ENCODE measurements around the gene RAN.

The RAN gene

GRCh38 chr12:130916241-130916911, 44.5 kb downstream of the RAN start:
- Histone ChIP-seq H4K91ac (ENCODE audit: low read length) (no peak overlapping the region), H3K36me3 (ENCODE audit: control insufficient read depth in 1 of 2, insufficient read depth in 2 of 2, low read depth in 1 of 2, low read length in 2 of 2) (no peaks in the 10 kb centered on the region), H3K14ac (ENCODE audit: low read length in 2 of 2) (no peak overlapping the region), H4K8ac (ENCODE audit: low read length) (no peak overlapping the region), H3K4ac (ENCODE audit: low read depth in 1 of 2, low read length in 2 of 2) (no peak overlapping the region), H2AK5ac (ENCODE audit: low read length, severe bottlenecking) (no peak overlapping the region), H3K23ac (ENCODE audit: low read length in 2 of 2) (no peak overlapping the region), H3K27me3 (ENCODE audit: control insufficient read depth in 1 of 2, insufficient read depth in 1 of 2, low read length in 2 of 2) (peaks cover 6 to 26% of the 10 kb centered on the region in 2 experiments), H2BK120ac (ENCODE audit: low read depth, low read length) (no peak overlapping the region), H3K79me1 (replicated peaks; ENCODE audit: low read length, poor library complexity, severe bottlenecking) (no peaks in the 10 kb centered on the region), H3K4me1 (ENCODE audit: control insufficient read depth, insufficient read depth, low read depth, low read length) (no peaks in the 10 kb centered on the region), H2BK15ac (ENCODE audit: low read depth, poor library complexity, severe bottlenecking) (no peak overlapping the region), H3K9ac (ENCODE audit: low read length) (peak overlapping the region; percentile 67), H2AFZ (ENCODE audit: low read depth, low read length) (no peak overlapping the region), H3K27ac (ENCODE audit: low read length, poor library complexity, severe bottlenecking) (no peak overlapping the region), H3K4me3 (ENCODE audit: insufficient read depth in 1 of 2, low read depth in 1 of 2, low read length in 2 of 2) (peak overlapping the region in 1 of 2 experiments; percentile 74), H3K18ac (ENCODE audit: low read depth in 1 of 2, low read length in 2 of 2) (no peak overlapping the region), H3K9me3 (ENCODE audit: control insufficient read depth, low read length) (peaks cover 7% of the 10 kb centered on the region), H2BK5ac (ENCODE audit: low read depth, low read length, poor library complexity, severe bottlenecking) (no peak overlapping the region), H3K4me2 (ENCODE audit: low read length, poor library complexity, severe bottlenecking) (no peak overlapping the region), H2BK12ac (ENCODE audit: low read length in 2 of 2) (no peak overlapping the region)
- peak; percentile 44 for DNase-seq
- whole genome bisulfite sequencing, result 23% methylated on average over 36 of the region's 37 CpGs

DNA sequence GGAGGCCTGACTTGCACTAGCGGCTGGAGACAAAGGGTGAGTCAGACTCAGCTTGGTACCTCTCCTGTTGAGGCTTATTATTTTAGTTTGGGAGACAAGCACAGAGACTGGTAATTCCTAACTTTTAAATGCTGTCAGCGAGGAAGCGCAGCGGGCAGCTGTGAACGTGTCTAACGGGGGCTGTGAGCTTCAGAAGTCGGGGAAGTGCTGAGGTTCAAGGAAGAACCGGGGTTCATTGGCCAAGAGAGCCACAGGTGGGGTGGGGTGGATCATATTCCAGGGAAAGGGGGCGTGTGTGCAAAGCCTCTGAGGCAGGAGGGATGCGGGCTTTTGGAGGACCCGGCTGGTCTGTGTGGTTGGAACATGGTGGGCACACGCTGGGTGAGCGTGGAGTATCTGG, 45.7 kb downstream of the RAN start:
- Histone ChIP-seq H2AFZ (ENCODE audit: low read depth, low read length) (no peak overlapping the region), H3K4me2 (ENCODE audit: low read length, poor library complexity, severe bottlenecking) (peak overlapping the region; percentile 11), H2BK12ac (ENCODE audit: low read length in 2 of 2) (no peak overlapping the region), H3K27ac (ENCODE audit: low read length, poor library complexity, severe bottlenecking) (no peak overlapping the region), H3K9me3 (ENCODE audit: control insufficient read depth, low read length) (peaks cover 4% of the 10 kb centered on the region), H3K27me3 (ENCODE audit: control insufficient read depth in 1 of 2, insufficient read depth in 1 of 2, low read length in 2 of 2) (peaks cover 6 to 26% of the 10 kb centered on the region in 2 experiments), H4K8ac (ENCODE audit: low read length) (no peak overlapping the region), H2BK120ac (ENCODE audit: low read depth, low read length) (no peak overlapping the region), H3K14ac (ENCODE audit: low read length in 2 of 2) (no peak overlapping the region), H3K36me3 (ENCODE audit: control insufficient read depth in 1 of 2, insufficient read depth in 2 of 2, low read depth in 1 of 2, low read length in 2 of 2) (no peaks in the 10 kb centered on the region), H2AK5ac (ENCODE audit: low read length, severe bottlenecking) (no peak overlapping the region), H3K18ac (ENCODE audit: low read depth in 1 of 2, low read length in 2 of 2) (no peak overlapping the region), H3K4me3 (ENCODE audit: insufficient read depth in 1 of 2, low read depth in 1 of 2, low read length in 2 of 2) (no peak overlapping the region), H3K4me1 (ENCODE audit: control insufficient read depth, insufficient read depth, low read depth, low read length) (no peaks in the 10 kb centered on the region), H3K4ac (ENCODE audit: low read depth in 1 of 2, low read length in 2 of 2) (no peak overlapping the region), H3K79me1 (replicated peaks; ENCODE audit: low read length, poor library complexity, severe bottlenecking) (no peaks in the 10 kb centered on the region), H4K91ac (ENCODE audit: low read length) (no peak overlapping the region), H3K9ac (ENCODE audit: low read length) (no peak overlapping the region), H2BK15ac (ENCODE audit: low read depth, poor library complexity, severe bottlenecking) (no peak overlapping the region), H3K23ac (ENCODE audit: low read length in 2 of 2) (no peak overlapping the region), H2BK5ac (ENCODE audit: low read depth, low read length, poor library complexity, severe bottlenecking) (peak overlapping the region; percentile 80)
- WGBS, result 89% methylated on average over 13 of the region's 13 CpGs
- DNase-seq, result no peak

- Histone ChIP-seq H2BK120ac (ENCODE audit: low read depth, low read length) (no peak overlapping the region), H3K27me3 (ENCODE audit: control insufficient read depth in 1 of 2, insufficient read depth in 1 of 2, low read length in 2 of 2) (peaks cover 6 to 26% of the 10 kb centered on the region in 2 experiments)
Observed at GRCh38 chr12:130919086-130919485, 47.2 kb downstream of the RAN start.

DNA sequence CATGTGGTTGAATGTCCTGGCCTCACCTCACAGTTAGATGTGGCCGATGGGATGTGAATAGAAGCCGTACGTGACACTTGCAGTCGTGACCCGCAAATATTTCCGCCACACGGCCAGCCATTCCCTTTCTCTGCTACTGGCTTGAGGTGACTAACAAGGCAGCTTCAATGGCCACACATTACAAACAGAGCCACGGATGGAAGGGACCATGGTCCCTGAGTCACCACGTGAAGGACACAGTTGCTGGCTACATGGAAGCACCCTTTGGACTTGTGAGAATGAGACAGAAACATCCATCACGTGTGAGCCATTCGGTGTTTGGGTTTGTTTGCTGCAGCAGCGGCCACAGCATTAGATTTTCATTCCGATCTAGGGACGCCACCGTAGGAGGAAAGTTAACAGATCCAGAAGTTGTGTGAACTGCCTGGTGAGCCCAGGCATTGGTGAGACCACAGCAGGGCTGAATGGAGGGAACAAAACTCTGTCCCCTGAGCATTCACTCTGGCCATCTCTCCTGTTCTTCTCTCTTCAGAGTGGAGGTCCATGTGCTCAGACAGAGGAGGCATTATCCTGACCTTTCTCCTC, 48.3 kb downstream of the RAN start:
- no peak overlapping the region for H2BK12ac ChIP-seq (ENCODE audit: low read length in 2 of 2)
- H4K91ac ChIP-seq (ENCODE audit: low read length), result no peak overlapping the region
- H3K4ac ChIP-seq (ENCODE audit: low read depth in 1 of 2, low read length in 2 of 2), result no peak overlapping the region
- H3K4me3 ChIP-seq (ENCODE audit: insufficient read depth in 1 of 2, low read depth in 1 of 2, low read length in 2 of 2), result peak overlapping the region in 1 of 2 experiments; percentile 35
- no peak overlapping the region for H3K27ac ChIP-seq (ENCODE audit: low read length, poor library complexity, severe bottlenecking)
- no peak overlapping the region for H3K14ac ChIP-seq (ENCODE audit: low read length in 2 of 2)
- H3K4me2 ChIP-seq (ENCODE audit: low read length, poor library complexity, severe bottlenecking), result no peak overlapping the region
- WGBS, result 88% methylated on average over 15 of the region's 15 CpGs
- no peaks in the 10 kb centered on the region for H3K4me1 ChIP-seq (ENCODE audit: control insufficient read depth, insufficient read depth, low read depth, low read length)
- H2BK120ac ChIP-seq (ENCODE audit: low read depth, low read length), result no peak overlapping the region
- H2AK5ac ChIP-seq (ENCODE audit: low read length, severe bottlenecking), result no peak overlapping the region
- H3K18ac ChIP-seq (ENCODE audit: low read depth in 1 of 2, low read length in 2 of 2), result no peak overlapping the region
- DNase-seq, result no peak
- H4K8ac ChIP-seq (ENCODE audit: low read length), result no peak overlapping the region
- no peak overlapping the region for H2AFZ ChIP-seq (ENCODE audit: low read depth, low read length)
- no peak overlapping the region for H3K23ac ChIP-seq (ENCODE audit: low read length in 2 of 2)
- no peak overlapping the region for H2BK15ac ChIP-seq (ENCODE audit: low read depth, poor library complexity, severe bottlenecking)
- peaks cover 4% of the 10 kb centered on the region for H3K9me3 ChIP-seq (ENCODE audit: control insufficient read depth, low read length)
- H3K9ac ChIP-seq (ENCODE audit: low read length), result peak overlapping the region; percentile 53
- peaks cover 6 to 26% of the 10 kb centered on the region in 2 experiments for H3K27me3 ChIP-seq (ENCODE audit: control insufficient read depth in 1 of 2, insufficient read depth in 1 of 2, low read length in 2 of 2)
- no peaks in the 10 kb centered on the region for H3K79me1 ChIP-seq (replicated peaks; ENCODE audit: low read length, poor library complexity, severe bottlenecking)
- H2BK5ac ChIP-seq (ENCODE audit: low read depth, low read length, poor library complexity, severe bottlenecking), result no peak overlapping the region
- H3K36me3 ChIP-seq (ENCODE audit: control insufficient read depth in 1 of 2, insufficient read depth in 2 of 2, low read depth in 1 of 2, low read length in 2 of 2), result no peaks in the 10 kb centered on the region

More at GRCh38 chr12:130919086-130919485, 47.2 kb downstream of the RAN start:
- no peaks in the 10 kb centered on the region for H3K4me1 ChIP-seq (ENCODE audit: control insufficient read depth, insufficient read depth, low read depth, low read length)
- no peak overlapping the region for H3K18ac ChIP-seq (ENCODE audit: low read depth in 1 of 2, low read length in 2 of 2)
- H4K91ac ChIP-seq (ENCODE audit: low read length), result no peak overlapping the region
- no peak overlapping the region for H3K4ac ChIP-seq (ENCODE audit: low read depth in 1 of 2, low read length in 2 of 2)
- peaks cover 4% of the 10 kb centered on the region for H3K9me3 ChIP-seq (ENCODE audit: control insufficient read depth, low read length)
- no peak overlapping the region for H3K9ac ChIP-seq (ENCODE audit: low read length)
- no peak overlapping the region for H2AFZ ChIP-seq (ENCODE audit: low read depth, low read length)
- H2BK5ac ChIP-seq (ENCODE audit: low read depth, low read length, poor library complexity, severe bottlenecking), result no peak overlapping the region
- DNase-seq, result no peak
- no peak overlapping the region for H2AK5ac ChIP-seq (ENCODE audit: low read length, severe bottlenecking)
- no peaks in the 10 kb centered on the region for H3K79me1 ChIP-seq (replicated peaks; ENCODE audit: low read length, poor library complexity, severe bottlenecking)
- H3K23ac ChIP-seq (ENCODE audit: low read length in 2 of 2), result no peak overlapping the region
- no peaks in the 10 kb centered on the region for H3K36me3 ChIP-seq (ENCODE audit: control insufficient read depth in 1 of 2, insufficient read depth in 2 of 2, low read depth in 1 of 2, low read length in 2 of 2)
- no peak overlapping the region for H2BK15ac ChIP-seq (ENCODE audit: low read depth, poor library complexity, severe bottlenecking)
- H3K4me3 ChIP-seq (ENCODE audit: insufficient read depth in 1 of 2, low read depth in 1 of 2, low read length in 2 of 2), result no peak overlapping the region
- H3K14ac ChIP-seq (ENCODE audit: low read length in 2 of 2), result no peak overlapping the region
- no peak overlapping the region for H4K8ac ChIP-seq (ENCODE audit: low read length)
- H3K4me2 ChIP-seq (ENCODE audit: low read length, poor library complexity, severe bottlenecking), result no peak overlapping the region
- no peak overlapping the region for H2BK12ac ChIP-seq (ENCODE audit: low read length in 2 of 2)
- H3K27ac ChIP-seq (ENCODE audit: low read length, poor library complexity, severe bottlenecking), result no peak overlapping the region
- WGBS, result 22% methylated on average over 1 of the region's 1 CpG
